GM06990 (cell line): ENCODE data around the gene EHD4.

ENCODE experiments used
- DNase-seq: peaks from one replicate; pipeline ENCODE4 v3.0.0-alpha.2; 2011; ENCODE audit not compliant: insufficient read length; ENCODE audit errors: extremely low read depth
- H3K27me3 ChIP-seq: replicated peaks from 2 replicates; pipeline ENCODE4 v1.6.0; 2011; ENCODE audit warnings: low read length; ENCODE audit not compliant: control insufficient read depth, insufficient read depth
- H3K36me3 ChIP-seq: 2 replicates; pipeline ENCODE4 v1.5.1; 2011; ENCODE audit warnings: low read length; ENCODE audit not compliant: control insufficient read depth, insufficient read depth
- H3K4me3 ChIP-seq: replicated peaks from 2 replicates; pipeline ENCODE4 v1.5.1; 2011; ENCODE audit warnings: low read depth, mild to moderate bottlenecking, control low read depth, low read length
- TF ChIP-seq, protein P1 (sequence below): IDR thresholded peaks from 2 replicates; pipeline ENCODE4 v1.5.1; 2011; ENCODE audit warnings: low read length, control low read depth, mild to moderate bottlenecking, inconsistent platforms; ENCODE audit not compliant: insufficient read depth, poor library complexity, severe bottlenecking

EHD4 gene

GRCh38 chr15:41891946-41892345 is 80.4 kb downstream of the EHD4 start:
- H3K4me3 ChIP-seq = no peak overlapping the region
- no peak for DNase-seq

GRCh38 chr15:41891226-41891625 is 81.1 kb downstream of the EHD4 start:
- TF ChIP-seq, protein P1, sequence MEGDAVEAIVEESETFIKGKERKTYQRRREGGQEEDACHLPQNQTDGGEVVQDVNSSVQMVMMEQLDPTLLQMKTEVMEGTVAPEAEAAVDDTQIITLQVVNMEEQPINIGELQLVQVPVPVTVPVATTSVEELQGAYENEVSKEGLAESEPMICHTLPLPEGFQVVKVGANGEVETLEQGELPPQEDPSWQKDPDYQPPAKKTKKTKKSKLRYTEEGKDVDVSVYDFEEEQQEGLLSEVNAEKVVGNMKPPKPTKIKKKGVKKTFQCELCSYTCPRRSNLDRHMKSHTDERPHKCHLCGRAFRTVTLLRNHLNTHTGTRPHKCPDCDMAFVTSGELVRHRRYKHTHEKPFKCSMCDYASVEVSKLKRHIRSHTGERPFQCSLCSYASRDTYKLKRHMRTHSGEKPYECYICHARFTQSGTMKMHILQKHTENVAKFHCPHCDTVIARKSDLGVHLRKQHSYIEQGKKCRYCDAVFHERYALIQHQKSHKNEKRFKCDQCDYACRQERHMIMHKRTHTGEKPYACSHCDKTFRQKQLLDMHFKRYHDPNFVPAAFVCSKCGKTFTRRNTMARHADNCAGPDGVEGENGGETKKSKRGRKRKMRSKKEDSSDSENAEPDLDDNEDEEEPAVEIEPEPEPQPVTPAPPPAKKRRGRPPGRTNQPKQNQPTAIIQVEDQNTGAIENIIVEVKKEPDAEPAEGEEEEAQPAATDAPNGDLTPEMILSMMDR = no peak
- DNase-seq = no peak
- H3K4me3 ChIP-seq = no peak overlapping the region
- H3K36me3 ChIP-seq = no peaks in the 10 kb centered on the region; the same call in 1 of the 2 replicates
- no peaks in the 10 kb centered on the region for H3K27me3 ChIP-seq

More at GRCh38 chr15:41891946-41892345, 80.4 kb downstream of the EHD4 start:
- Histone ChIP-seq H3K36me3 (no peaks in the 10 kb centered on the region; the same call in none of the 2 replicates), H3K27me3 (no peaks in the 10 kb centered on the region)
- TF ChIP-seq, protein P1 = no peak

- Histone ChIP-seq H3K27me3 (no peaks in the 10 kb centered on the region), H3K36me3 (no peaks in the 10 kb centered on the region), H3K4me3 (no peak overlapping the region)
- TF ChIP-seq, protein P1 = no peak
- DNase-seq = no peak
These were observed 82.2 kb downstream of the EHD4 start for GRCh38 chr15:41890050-41890690.

GRCh38 chr15:41888662-41889253 is 83.6 kb downstream of the EHD4 start:
- TF ChIP-seq, protein P1 = no peak
- Histone ChIP-seq H3K27me3 (no peaks in the 10 kb centered on the region), H3K36me3 (no peaks in the 10 kb centered on the region), H3K4me3 (no peak overlapping the region)
- no peak for DNase-seq

- no peak for DNase-seq
- Histone ChIP-seq H3K27me3 (no peaks in the 10 kb centered on the region), H3K36me3 (no peaks in the 10 kb centered on the region), H3K4me3 (no peak overlapping the region)
- TF ChIP-seq, protein P1 = no peak
These were observed 84.5 kb downstream of the EHD4 start for GRCh38 chr15:41887893-41888292.
